ENCODE measurements around the gene SHROOM3. TPM values are rescaled to one million over a fixed set of nuclear protein-coding genes. Genes with fewer than 3 reads are reported as not detected.

Gene SHROOM3
- total RNA-seq, 1 experiment from 2014 or later = 27.6 TPM

DNA sequence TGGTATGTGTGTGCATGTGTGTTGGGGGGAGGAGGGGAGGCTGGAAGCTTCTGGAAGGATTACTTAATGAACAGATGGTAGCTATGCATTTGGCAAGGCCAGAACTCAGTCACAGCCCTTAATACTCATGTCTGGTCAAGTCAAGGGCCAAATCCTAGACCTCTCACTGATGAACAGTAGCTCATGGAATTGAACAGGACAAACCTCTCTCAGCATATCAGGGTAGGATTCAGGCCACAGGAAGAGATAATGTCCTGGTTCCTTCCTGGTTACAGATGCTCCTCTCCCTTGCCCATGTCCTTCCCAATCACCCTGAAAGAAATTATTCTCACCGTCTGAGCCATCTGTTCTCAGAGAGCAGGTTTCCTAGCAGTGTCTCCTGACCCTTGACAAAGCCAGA is 297.2 kb downstream of the SHROOM3 start:
- peak overlapping the region; percentile 73 to 92 (median 82); a peak in 6 of 7 replicates for H3K27ac Mint-ChIP-seq
- no peak overlapping the region for H2AFZ ChIP-seq (ENCODE audit: low read length)
- no peak overlapping the region for H4K8ac ChIP-seq (replicated peaks; ENCODE audit: insufficient read length, low read depth, low read length)
- peaks cover 2% of the 10 kb centered on the region for H3K79me1 ChIP-seq (ENCODE audit: insufficient read depth, low read depth, low read length, poor library complexity, severe bottlenecking)
- no peak overlapping the region for H3K14ac ChIP-seq (ENCODE audit: insufficient read depth, low read length)
- H3K4me3 Mint-ChIP-seq = no peak overlapping the region
- no peak overlapping the region for H3K56ac ChIP-seq (ENCODE audit: insufficient read length, low read depth, low read length)
- H3K4ac ChIP-seq (ENCODE audit: low read depth, low read length) = no peak overlapping the region
- TF ChIP-seq, protein P1, sequence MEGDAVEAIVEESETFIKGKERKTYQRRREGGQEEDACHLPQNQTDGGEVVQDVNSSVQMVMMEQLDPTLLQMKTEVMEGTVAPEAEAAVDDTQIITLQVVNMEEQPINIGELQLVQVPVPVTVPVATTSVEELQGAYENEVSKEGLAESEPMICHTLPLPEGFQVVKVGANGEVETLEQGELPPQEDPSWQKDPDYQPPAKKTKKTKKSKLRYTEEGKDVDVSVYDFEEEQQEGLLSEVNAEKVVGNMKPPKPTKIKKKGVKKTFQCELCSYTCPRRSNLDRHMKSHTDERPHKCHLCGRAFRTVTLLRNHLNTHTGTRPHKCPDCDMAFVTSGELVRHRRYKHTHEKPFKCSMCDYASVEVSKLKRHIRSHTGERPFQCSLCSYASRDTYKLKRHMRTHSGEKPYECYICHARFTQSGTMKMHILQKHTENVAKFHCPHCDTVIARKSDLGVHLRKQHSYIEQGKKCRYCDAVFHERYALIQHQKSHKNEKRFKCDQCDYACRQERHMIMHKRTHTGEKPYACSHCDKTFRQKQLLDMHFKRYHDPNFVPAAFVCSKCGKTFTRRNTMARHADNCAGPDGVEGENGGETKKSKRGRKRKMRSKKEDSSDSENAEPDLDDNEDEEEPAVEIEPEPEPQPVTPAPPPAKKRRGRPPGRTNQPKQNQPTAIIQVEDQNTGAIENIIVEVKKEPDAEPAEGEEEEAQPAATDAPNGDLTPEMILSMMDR (conservative IDR thresholded peaks at IDR 0.05) = no peak
- DNase-seq = no peak
- H3K36me3 Mint-ChIP-seq (ENCODE audit: insufficient read depth in 1 of 3, low read depth in 3 of 3) = peaks cover 12 to 41% (median 29%) of the 10 kb centered on the region in 3 experiments; a peak in 6 of 7 replicates
- no peak overlapping the region for H3K4me2 ChIP-seq (ENCODE audit: insufficient read depth, insufficient read length, low read length)
- H3K27me3 ChIP-seq (ENCODE audit: insufficient read depth, low read length) = no peaks in the 10 kb centered on the region
- H3K27me3 Mint-ChIP-seq (ENCODE audit: low read depth) = no peaks in the 10 kb centered on the region
- peaks cover 2% of the 10 kb centered on the region; the same call in 1 of the 2 replicates for H3K79me2 ChIP-seq (ENCODE audit: insufficient read depth, low read length)
- H2BK5ac ChIP-seq (ENCODE audit: insufficient read length, low read length) = no peak overlapping the region
- H2AK5ac ChIP-seq (ENCODE audit: insufficient read length, low read length) = no peak overlapping the region
- H3K9me3 Mint-ChIP-seq = no peaks in the 10 kb centered on the region
- H2BK120ac ChIP-seq (ENCODE audit: low read depth, low read length, poor library complexity, severe bottlenecking) = no peak overlapping the region
- no peak overlapping the region for H3T11ph ChIP-seq (ENCODE audit: low read length)
- H3K9ac ChIP-seq (ENCODE audit: extremely low read depth, insufficient read length, low read length) = no peak overlapping the region
- H2BK12ac ChIP-seq (ENCODE audit: insufficient read length, low read depth, low read length) = no peak overlapping the region
- H3K4me1 ChIP-seq (ENCODE audit: insufficient read depth, low read length) = peaks cover 6% of the 10 kb centered on the region; the same call in 1 of the 2 replicates
- no peak overlapping the region for H3K27ac ChIP-seq (ENCODE audit: insufficient read length, low read depth, low read length)
- no CpG with 5 or more reads among the region's 1 CpG for WGBS (ENCODE audit: extremely low coverage, insufficient read length, low lambda C conversion rate)
- H2BK20ac ChIP-seq (ENCODE audit: low read depth, low read length, poor library complexity, severe bottlenecking) = no peak overlapping the region
- no peak overlapping the region for H3K18ac ChIP-seq (ENCODE audit: insufficient read length, low read depth, low read length)
- H2BK15ac ChIP-seq (ENCODE audit: low read depth, low read length) = no peak overlapping the region
- peaks cover 2% of the 10 kb centered on the region for H4K20me1 ChIP-seq (ENCODE audit: control insufficient read depth, insufficient read depth, insufficient read length)
- no peaks in the 10 kb centered on the region for H3K9me3 ChIP-seq (ENCODE audit: control insufficient read depth, low read depth, low read length)
- no peak overlapping the region for H3K23ac ChIP-seq (ENCODE audit: insufficient read length, low read depth, low read length)
- H3K23me2 ChIP-seq (ENCODE audit: insufficient read length, low read depth, low read length, poor library complexity, severe bottlenecking) = no peaks in the 10 kb centered on the region
- no peak overlapping the region for H4K91ac ChIP-seq (ENCODE audit: insufficient read length, low read depth, low read length)
- H4K5ac ChIP-seq (ENCODE audit: insufficient read length, low read depth, low read length) = no peak overlapping the region
- H3K4me1 Mint-ChIP-seq = peaks cover 51 to 57% of the 10 kb centered on the region in 2 experiments
